Fibroblast of lung (primary cell): ENCODE results near the gene CTDP1. TPM values are rescaled to one million over a fixed set of nuclear protein-coding genes. Genes with fewer than 3 reads are reported as not detected.

Experiments used
- DNase-seq, 2 donors: peaks; one replicate each; pipeline versions ENCODE4 v3.0.0 to v3.0.0-alpha.2; 2010; ENCODE audit warnings: low read depth in 2 of 2
- H2AFZ ChIP-seq: 2 replicates; pipeline ENCODE4 v1.5.1; 2012; ENCODE audit warnings: low read length, control low read depth, inconsistent platforms
- H3K27ac ChIP-seq: 2 replicates; pipeline ENCODE4 v1.5.1; 2011; ENCODE audit warnings: low read length, control low read depth; ENCODE audit not compliant: insufficient read depth
- H3K27me3 ChIP-seq: 2 replicates; pipeline ENCODE4 v1.5.1; 2011; ENCODE audit warnings: mild to moderate bottlenecking, low read length; ENCODE audit not compliant: control insufficient read depth, insufficient read depth
- H3K36me3 ChIP-seq: 2 replicates; pipeline ENCODE4 v1.5.1; 2011; ENCODE audit warnings: low read length; ENCODE audit not compliant: control insufficient read depth, insufficient read depth
- H3K4me1 ChIP-seq: 2 replicates; pipeline ENCODE4 v1.5.1; 2011; ENCODE audit warnings: low read length; ENCODE audit not compliant: control insufficient read depth, insufficient read depth; ENCODE audit errors: extremely low read depth
- H3K4me2 ChIP-seq: 2 replicates; pipeline ENCODE4 v1.5.1; 2011; ENCODE audit warnings: low read length, control low read depth; ENCODE audit not compliant: insufficient read depth; ENCODE audit errors: extremely low read depth
- H3K4me3 ChIP-seq, 4 experiments: fragments of 200-600 bp in 1 of 4; sonication (generic) in 1 of 4; replicated peaks in 1 of 4; 2 replicates each; pipeline ENCODE4 v1.5.1; 2011 to 2016; ENCODE audit warnings: low read length in 4 of 4, low read depth in 3 of 4, mild to moderate bottlenecking in 3 of 4, control low read depth in 2 of 4, inconsistent platforms in 1 of 4, mixed read lengths in 1 of 4; ENCODE audit not compliant: insufficient read depth in 1 of 4; ENCODE audit errors: control extremely low read depth in 1 of 4
- H3K79me2 ChIP-seq: 2 replicates; pipeline ENCODE4 v1.5.1; 2012; ENCODE audit warnings: mild to moderate bottlenecking, low read length, inconsistent platforms; ENCODE audit not compliant: control insufficient read depth, insufficient read depth
- H3K9ac ChIP-seq: 2 replicates; pipeline ENCODE4 v1.5.1; 2011; ENCODE audit warnings: mild to moderate bottlenecking, low read length, control low read depth; ENCODE audit not compliant: insufficient read depth
- H3K9me3 ChIP-seq: 2 replicates; pipeline ENCODE4 v1.5.1; 2012; ENCODE audit warnings: low read depth, low read length; ENCODE audit not compliant: control insufficient read depth, insufficient read depth
- H4K20me1 ChIP-seq: 2 replicates; pipeline ENCODE4 v1.5.1; 2011; ENCODE audit warnings: low read length; ENCODE audit not compliant: control insufficient read depth, insufficient read depth; ENCODE audit errors: extremely low read depth
- EZH2 ChIP-seq: IDR thresholded peaks from 2 replicates; pipeline ENCODE4 v1.5.1; 2012; ENCODE audit warnings: low read length, control low read depth, mild to moderate bottlenecking; ENCODE audit errors: missing control alignments
- polyA plus RNA-seq, 2 donors: library from polyadenylated mRNA; depleted of rRNA in 1 of 2; stranded (reverse) in 1 of 2; unstranded in 1 of 2; fragments of >200 nt; gene quantifications; 2 replicates each; pipeline ENCODE4 v1.2.1, GENCODE V29; 2011 to 2012; ENCODE audit warnings: missing spikeins in 1 of 2
- total RNA-seq: library from RNA; depleted of rRNA; stranded (reverse); fragments of >200 nt; gene quantifications from 2 replicates; pipeline ENCODE4 v1.2.1, GENCODE V29; 2014
- TF ChIP-seq, protein P1 (sequence below), 2 donors: IDR thresholded peaks in 1 of 2; conservative IDR thresholded peaks in 1 of 2; 1 replicate in 1 of 2; 2 replicates in 1 of 2; pipeline ENCODE4 v1.5.1; 2011 to 2012; ENCODE audit warnings: low read length in 2 of 2, control low read depth in 1 of 2, inconsistent platforms in 1 of 2, low read depth in 1 of 2, mild to moderate bottlenecking in 1 of 2

The CTDP1 gene
- total and polyA plus RNA-seq, 2 donors (not counting 1 experiment from before 2014, with no cell fraction given): 6.4 to 24.8 TPM

DNA sequence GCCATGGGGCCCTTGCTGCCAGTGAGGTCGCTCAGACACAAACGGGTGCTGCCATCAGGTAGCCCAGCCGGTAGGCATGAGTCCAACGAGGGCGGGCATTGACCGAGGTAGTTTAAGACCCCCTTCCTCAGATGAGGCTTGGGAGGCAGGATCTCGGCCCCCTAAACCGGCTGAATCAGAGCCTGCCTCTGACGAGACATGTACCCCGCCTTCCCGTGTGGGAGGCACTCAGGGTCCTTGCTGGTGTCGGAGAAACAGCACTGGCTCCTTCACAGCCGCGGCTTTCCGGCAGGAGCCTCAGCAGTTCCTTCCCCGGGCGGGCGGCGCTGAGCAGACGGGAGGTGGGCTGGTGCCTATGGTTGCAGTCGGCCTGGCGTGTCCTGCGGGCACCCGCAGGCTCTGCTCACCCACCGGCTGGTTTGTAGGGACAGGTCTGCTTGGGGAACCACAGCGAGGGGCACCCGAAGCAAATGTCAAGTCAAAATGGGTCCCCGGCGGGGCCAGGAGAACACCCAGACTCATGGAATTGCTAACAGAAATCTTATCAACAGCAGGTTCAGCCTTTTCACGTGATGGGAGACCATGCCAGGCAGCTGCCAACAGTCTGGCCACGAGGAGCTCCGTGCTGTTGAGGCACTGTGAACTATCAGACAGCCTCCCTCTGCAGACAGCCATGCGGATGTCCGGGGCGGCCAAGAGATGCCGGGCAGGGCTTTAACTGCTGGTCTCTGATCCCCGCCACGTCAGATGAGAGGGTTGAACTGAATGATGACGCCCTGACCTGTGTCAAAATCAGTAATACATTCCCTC is 121.0 kb downstream of the CTDP1 start:
- Histone ChIP-seq H2AFZ (no peak overlapping the region), H3K79me2 (no peaks in the 10 kb centered on the region), H3K4me1 (peaks cover 13% of the 10 kb centered on the region), H4K20me1 (no peaks in the 10 kb centered on the region), H3K4me2 (no peak overlapping the region), H3K4me3 (no peak overlapping the region), H3K27ac (no peak overlapping the region), H3K9ac (no peak overlapping the region), H3K36me3 (no peaks in the 10 kb centered on the region), H3K9me3 (no peaks in the 10 kb centered on the region), H3K27me3 (peaks cover 28% of the 10 kb centered on the region)
- no peak for TF ChIP-seq EZH2
- TF ChIP-seq, protein P1, sequence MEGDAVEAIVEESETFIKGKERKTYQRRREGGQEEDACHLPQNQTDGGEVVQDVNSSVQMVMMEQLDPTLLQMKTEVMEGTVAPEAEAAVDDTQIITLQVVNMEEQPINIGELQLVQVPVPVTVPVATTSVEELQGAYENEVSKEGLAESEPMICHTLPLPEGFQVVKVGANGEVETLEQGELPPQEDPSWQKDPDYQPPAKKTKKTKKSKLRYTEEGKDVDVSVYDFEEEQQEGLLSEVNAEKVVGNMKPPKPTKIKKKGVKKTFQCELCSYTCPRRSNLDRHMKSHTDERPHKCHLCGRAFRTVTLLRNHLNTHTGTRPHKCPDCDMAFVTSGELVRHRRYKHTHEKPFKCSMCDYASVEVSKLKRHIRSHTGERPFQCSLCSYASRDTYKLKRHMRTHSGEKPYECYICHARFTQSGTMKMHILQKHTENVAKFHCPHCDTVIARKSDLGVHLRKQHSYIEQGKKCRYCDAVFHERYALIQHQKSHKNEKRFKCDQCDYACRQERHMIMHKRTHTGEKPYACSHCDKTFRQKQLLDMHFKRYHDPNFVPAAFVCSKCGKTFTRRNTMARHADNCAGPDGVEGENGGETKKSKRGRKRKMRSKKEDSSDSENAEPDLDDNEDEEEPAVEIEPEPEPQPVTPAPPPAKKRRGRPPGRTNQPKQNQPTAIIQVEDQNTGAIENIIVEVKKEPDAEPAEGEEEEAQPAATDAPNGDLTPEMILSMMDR (conservative IDR thresholded peaks at IDR 0.05 in 1 of 2, IDR thresholded peaks at IDR 0.05 in 1 of 2; ENCODE audit: low read depth in 1 of 2, low read length in 2 of 2): no peak
- no peak for DNase-seq

GRCh38 chr18:79801217-79801616 is 121.6 kb downstream of the CTDP1 start:
- Histone ChIP-seq H3K27me3 (peaks cover 28% of the 10 kb centered on the region), H3K9me3 (no peaks in the 10 kb centered on the region), H3K9ac (no peak overlapping the region), H3K79me2 (no peaks in the 10 kb centered on the region), H3K4me1 (peaks cover 13% of the 10 kb centered on the region), H3K4me2 (no peak overlapping the region), H3K27ac (no peak overlapping the region), H3K36me3 (no peaks in the 10 kb centered on the region), H4K20me1 (no peaks in the 10 kb centered on the region), H3K4me3 (no peak overlapping the region), H2AFZ (no peak overlapping the region)
- TF ChIP-seq, protein P1 (conservative IDR thresholded peaks at IDR 0.05 in 1 of 2, IDR thresholded peaks at IDR 0.05 in 1 of 2; ENCODE audit: low read depth in 1 of 2, low read length in 2 of 2): no peak
- TF ChIP-seq EZH2: no peak
- no peak for DNase-seq

DNA sequence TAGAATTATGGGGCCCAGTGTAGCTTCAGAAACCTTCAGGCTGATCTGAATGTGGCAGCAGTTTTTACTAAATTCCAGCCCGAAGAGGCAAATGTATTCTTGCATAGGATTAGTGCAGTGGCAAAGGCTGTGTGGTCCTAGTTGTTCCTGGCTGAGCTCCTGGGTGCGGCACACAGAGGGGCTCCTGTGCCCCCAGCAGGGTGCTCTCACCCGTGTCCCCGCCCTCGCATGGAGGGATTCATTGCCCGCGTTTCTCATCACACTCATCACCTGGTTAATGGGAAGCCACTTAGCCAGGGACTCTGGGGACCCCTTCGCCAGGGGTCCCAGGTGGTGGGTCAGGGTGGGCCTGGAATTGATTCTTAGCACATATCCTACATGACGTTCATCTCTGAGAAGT is 122.0 kb downstream of the CTDP1 start:
- H3K27me3 ChIP-seq: peaks cover 28% of the 10 kb centered on the region
- no peaks in the 10 kb centered on the region for H3K36me3 ChIP-seq
- H3K27ac ChIP-seq: no peak overlapping the region
- no peak for TF ChIP-seq EZH2
- TF ChIP-seq, protein P1 (conservative IDR thresholded peaks at IDR 0.05 in 1 of 2, IDR thresholded peaks at IDR 0.05 in 1 of 2; ENCODE audit: low read depth in 1 of 2, low read length in 2 of 2): no peak
- H4K20me1 ChIP-seq: no peaks in the 10 kb centered on the region
- H3K79me2 ChIP-seq: no peaks in the 10 kb centered on the region
- H3K9ac ChIP-seq: no peak overlapping the region
- no peaks in the 10 kb centered on the region for H3K9me3 ChIP-seq
- no peak overlapping the region for H2AFZ ChIP-seq
- no peak overlapping the region for H3K4me2 ChIP-seq
- peaks cover 10% of the 10 kb centered on the region for H3K4me1 ChIP-seq
- no peak for DNase-seq
- no peak overlapping the region for H3K4me3 ChIP-seq
